Measurements from ENCODE around the gene CACNA2D1. TPM values are rescaled to one million over a fixed set of nuclear protein-coding genes. Genes with fewer than 3 reads are reported as not detected.

CACNA2D1 gene
- total RNA-seq, 4 donors from 2014 or later = 30.6 to 60.0 (median 45.7) TPM

GRCh38 chr7:82404652-82405051 lies 38.9 kb downstream of the CACNA2D1 start:
- no peak for DNase-seq (ENCODE audit: extremely low spot score)
- Histone ChIP-seq H3K36me3 (no peaks in the 10 kb centered on the region), H3K4me3 (no peak overlapping the region), H3K9me3 (no peaks in the 10 kb centered on the region), H3K4me1 (peaks cover 0 to 6% (median 0%) of the 10 kb centered on the region in 4 donors), H3K27ac (replicated peaks in 1 of 4) (no peak overlapping the region), H3K27me3 (no peaks in the 10 kb centered on the region)
- intact Hi-C loops (cut with DNase I) = no loop called here
- WGBS = 71% methylated on average over 2 of the region's 2 CpGs
- TF ChIP-seq EP300 (IDR thresholded peaks at IDR 0.05) (no peak), POLR2A (IDR thresholded peaks at IDR 0.05; ENCODE audit: low read depth) (no peak), POLR2AphosphoS5 (IDR thresholded peaks at IDR 0.05) (no peak), CTCF (IDR thresholded peaks at IDR 0.05) (no peak)

GRCh38 chr7:82404094-82404493 lies 39.5 kb downstream of the CACNA2D1 start:
- no peaks in the 10 kb centered on the region for H3K36me3 ChIP-seq
- H3K27ac ChIP-seq (replicated peaks in 1 of 4) = no peak overlapping the region
- H3K27me3 ChIP-seq = no peaks in the 10 kb centered on the region
- 69% methylated on average over 5 of the region's 5 CpGs for WGBS
- peaks cover 0 to 6% (median 0%) of the 10 kb centered on the region in 4 donors for H3K4me1 ChIP-seq
- H3K4me3 ChIP-seq = no peak overlapping the region
- H3K9me3 ChIP-seq = no peaks in the 10 kb centered on the region
- intact Hi-C loops (cut with DNase I) = no loop called here
- TF ChIP-seq EP300 (IDR thresholded peaks at IDR 0.05) = no peak
- TF ChIP-seq POLR2AphosphoS5 (IDR thresholded peaks at IDR 0.05) = no peak
- no peak for TF ChIP-seq POLR2A (IDR thresholded peaks at IDR 0.05; ENCODE audit: low read depth)
- no peak for TF ChIP-seq CTCF (IDR thresholded peaks at IDR 0.05)
- DNase-seq (ENCODE audit: extremely low spot score) = no peak

- intact Hi-C loops (cut with DNase I) = no loop called here
- no peak overlapping the region for H3K4me3 ChIP-seq
- DNase-seq (ENCODE audit: extremely low spot score) = no peak
- no peaks in the 10 kb centered on the region for H3K27me3 ChIP-seq
- H3K9me3 ChIP-seq = no peaks in the 10 kb centered on the region
- WGBS = 67% methylated on average over 1 of the region's 1 CpG
- H3K36me3 ChIP-seq = no peaks in the 10 kb centered on the region
- no peak overlapping the region for H3K27ac ChIP-seq (replicated peaks in 1 of 4)
- H3K4me1 ChIP-seq = no peaks in the 10 kb centered on the region
- no peak for TF ChIP-seq POLR2A (IDR thresholded peaks at IDR 0.05; ENCODE audit: low read depth)
- no peak for TF ChIP-seq POLR2AphosphoS5 (IDR thresholded peaks at IDR 0.05)
- TF ChIP-seq CTCF (IDR thresholded peaks at IDR 0.05) = no peak
- TF ChIP-seq EP300 (IDR thresholded peaks at IDR 0.05) = no peak
These were observed 45.6 kb downstream of the CACNA2D1 start for GRCh38 chr7:82397879-82398524.

- H3K4me1 ChIP-seq = no peaks in the 10 kb centered on the region
- no peak for TF ChIP-seq POLR2A (IDR thresholded peaks at IDR 0.05; ENCODE audit: low read depth)
- TF ChIP-seq CTCF (IDR thresholded peaks at IDR 0.05) = no peak
- no peak for TF ChIP-seq POLR2AphosphoS5 (IDR thresholded peaks at IDR 0.05)
- TF ChIP-seq EP300 (IDR thresholded peaks at IDR 0.05) = no peak
- no peaks in the 10 kb centered on the region for H3K27me3 ChIP-seq
- WGBS = 96% methylated on average over 1 of the region's 1 CpG
- intact Hi-C loops (cut with DNase I) = no loop called here
- no peak overlapping the region for H3K27ac ChIP-seq (replicated peaks in 1 of 4)
- H3K9me3 ChIP-seq = no peaks in the 10 kb centered on the region
- no peaks in the 10 kb centered on the region for H3K36me3 ChIP-seq
- H3K4me3 ChIP-seq = no peak overlapping the region
- no peak for DNase-seq (ENCODE audit: extremely low spot score)
These were observed 47.2 kb downstream of the CACNA2D1 start for GRCh38 chr7:82396343-82396742.

- intact Hi-C loops (cut with DNase I) = no loop called here
- DNase-seq (ENCODE audit: extremely low spot score) = no peak
- Histone ChIP-seq H3K27me3 (no peaks in the 10 kb centered on the region), H3K4me1 (no peaks in the 10 kb centered on the region), H3K9me3 (no peaks in the 10 kb centered on the region), H3K4me3 (no peak overlapping the region), H3K36me3 (no peaks in the 10 kb centered on the region), H3K27ac (replicated peaks in 1 of 4) (no peak overlapping the region)
- WGBS = 94% methylated on average over 4 of the region's 4 CpGs
- TF ChIP-seq POLR2AphosphoS5 (IDR thresholded peaks at IDR 0.05) (no peak), POLR2A (IDR thresholded peaks at IDR 0.05; ENCODE audit: low read depth) (no peak), EP300 (IDR thresholded peaks at IDR 0.05) (no peak), CTCF (IDR thresholded peaks at IDR 0.05) (no peak)
These were observed 48.4 kb downstream of the CACNA2D1 start for GRCh38 chr7:82395147-82395546.
